ENCODE measurements around the gene PDK3.

PDK3 gene

DNA sequence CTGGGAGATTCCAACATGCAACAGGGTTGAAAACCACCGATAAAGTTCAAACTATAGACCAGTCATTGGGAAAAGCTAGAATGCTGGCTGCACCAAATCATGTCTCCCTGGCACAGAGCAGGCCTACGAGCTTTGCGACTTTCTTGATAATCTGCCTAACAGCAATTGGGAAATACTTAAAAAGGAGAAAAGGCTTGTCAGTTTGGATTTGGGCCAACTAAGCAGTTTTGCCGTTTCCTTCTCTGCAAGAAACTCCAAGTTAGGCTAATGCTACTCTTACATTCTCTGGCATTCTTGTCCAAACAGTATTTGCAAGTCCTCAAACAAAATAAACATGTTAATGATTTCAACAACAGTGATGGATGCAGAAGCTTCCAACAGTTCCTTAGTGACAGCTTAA lies 87.9 kb downstream of the PDK3 start:
- Mint-ChIP-seq H3K27me3 (peaks cover 24% of the 10 kb centered on the region), H3K36me3 (ENCODE audit: low read depth) (no peaks in the 10 kb centered on the region), H3K4me1 (ENCODE audit: low read depth) (no peaks in the 10 kb centered on the region), H3K27ac (no peak overlapping the region), H3K9me3 (no peaks in the 10 kb centered on the region), H3K4me3 (no peak overlapping the region)
- no peak for DNase-seq

DNA sequence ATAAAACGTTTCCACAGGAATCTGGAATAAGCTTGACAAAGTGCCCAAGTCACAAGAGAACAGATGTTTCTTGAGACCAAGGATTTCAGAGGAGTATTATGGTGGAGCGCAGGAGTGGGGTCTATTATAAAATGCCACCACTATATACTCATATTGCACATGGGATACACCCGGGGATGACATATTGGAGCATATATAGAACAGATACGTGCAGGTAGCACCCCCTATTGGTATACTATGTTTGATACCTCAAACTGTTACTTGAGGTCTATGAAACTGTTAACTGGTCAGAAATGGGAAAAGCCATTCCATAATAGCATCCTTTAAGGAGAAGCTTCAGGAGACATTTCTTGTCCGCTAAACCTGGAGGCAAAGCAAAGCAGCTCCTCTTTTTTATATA lies 96.0 kb downstream of the PDK3 start:
- Mint-ChIP-seq H3K27me3 (peaks cover 30% of the 10 kb centered on the region), H3K4me1 (ENCODE audit: low read depth) (no peaks in the 10 kb centered on the region), H3K27ac (no peak overlapping the region), H3K9me3 (no peaks in the 10 kb centered on the region), H3K4me3 (no peak overlapping the region), H3K36me3 (ENCODE audit: low read depth) (no peaks in the 10 kb centered on the region)
- DNase-seq = no peak

GRCh38 chrX:24563291-24564010 lies 98.4 kb downstream of the PDK3 start:
- Mint-ChIP-seq H3K27me3 (peaks cover 35% of the 10 kb centered on the region), H3K27ac (no peak overlapping the region), H3K36me3 (ENCODE audit: low read depth) (no peaks in the 10 kb centered on the region), H3K4me3 (no peak overlapping the region), H3K9me3 (no peaks in the 10 kb centered on the region), H3K4me1 (ENCODE audit: low read depth) (no peaks in the 10 kb centered on the region)
- DNase-seq = no peak

GRCh38 chrX:24566240-24566639 lies 101.2 kb downstream of the PDK3 start:
- H3K9me3 Mint-ChIP-seq = no peaks in the 10 kb centered on the region

GRCh38 chrX:24567169-24567568 lies 102.1 kb downstream of the PDK3 start:
- Mint-ChIP-seq H3K4me3 (no peak overlapping the region), H3K27me3 (peaks cover 43% of the 10 kb centered on the region)
- DNase-seq = no peak

More at GRCh38 chrX:24566240-24566639, 101.2 kb downstream of the PDK3 start:
- DNase-seq = no peak
- Mint-ChIP-seq H3K36me3 (ENCODE audit: low read depth) (no peaks in the 10 kb centered on the region), H3K4me1 (ENCODE audit: low read depth) (no peaks in the 10 kb centered on the region), H3K27ac (no peak overlapping the region), H3K27me3 (peaks cover 48% of the 10 kb centered on the region), H3K4me3 (no peak overlapping the region)

DNA sequence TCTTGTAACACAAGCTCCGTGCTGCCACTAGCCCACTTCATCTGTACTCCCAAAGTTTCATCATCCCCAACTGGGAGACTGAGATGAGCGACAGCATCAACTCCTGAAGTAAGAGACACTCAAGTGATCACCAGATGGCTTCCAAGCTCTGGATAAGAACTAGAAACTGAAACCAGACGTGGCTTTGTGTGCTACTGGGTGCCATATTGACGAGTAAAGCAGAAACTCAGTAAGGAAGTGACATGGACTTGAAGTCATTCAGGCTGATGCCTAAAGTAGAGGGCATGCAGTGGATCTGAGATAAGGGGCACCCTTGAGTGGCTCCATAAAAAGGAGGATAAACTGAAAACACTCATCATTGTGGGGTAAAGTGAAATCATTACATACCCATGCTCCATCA lies 109.7 kb downstream of the PDK3 start:
- Mint-ChIP-seq H3K27ac (no peak overlapping the region), H3K9me3 (no peaks in the 10 kb centered on the region), H3K4me1 (ENCODE audit: low read depth) (no peaks in the 10 kb centered on the region), H3K27me3 (peaks cover 29% of the 10 kb centered on the region), H3K36me3 (ENCODE audit: low read depth) (no peaks in the 10 kb centered on the region), H3K4me3 (no peak overlapping the region)
- DNase-seq = no peak

More at GRCh38 chrX:24567169-24567568, 102.1 kb downstream of the PDK3 start:
- Mint-ChIP-seq H3K9me3 (no peaks in the 10 kb centered on the region), H3K36me3 (ENCODE audit: low read depth) (no peaks in the 10 kb centered on the region), H3K27ac (no peak overlapping the region), H3K4me1 (ENCODE audit: low read depth) (no peaks in the 10 kb centered on the region)

DNA sequence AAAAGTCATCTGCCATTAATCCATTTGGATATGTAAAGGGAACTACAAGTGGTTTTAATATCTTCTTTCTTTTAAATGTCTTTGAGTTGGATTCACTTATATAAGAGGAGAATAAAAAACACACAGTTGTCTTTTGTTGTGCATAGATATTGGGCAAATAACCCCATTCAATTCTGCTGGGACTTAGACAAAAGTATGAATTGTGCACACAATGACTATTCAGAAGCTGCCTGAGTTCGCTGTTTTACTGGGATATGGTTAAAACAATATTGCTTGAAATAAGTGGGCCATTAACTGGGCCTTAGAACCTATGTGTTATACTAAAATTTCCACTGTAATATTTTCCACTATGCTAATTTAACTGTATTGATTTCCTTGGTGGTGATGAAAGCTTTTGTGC lies 110.4 kb downstream of the PDK3 start:
- H3K27me3 Mint-ChIP-seq = peaks cover 26% of the 10 kb centered on the region

DNA sequence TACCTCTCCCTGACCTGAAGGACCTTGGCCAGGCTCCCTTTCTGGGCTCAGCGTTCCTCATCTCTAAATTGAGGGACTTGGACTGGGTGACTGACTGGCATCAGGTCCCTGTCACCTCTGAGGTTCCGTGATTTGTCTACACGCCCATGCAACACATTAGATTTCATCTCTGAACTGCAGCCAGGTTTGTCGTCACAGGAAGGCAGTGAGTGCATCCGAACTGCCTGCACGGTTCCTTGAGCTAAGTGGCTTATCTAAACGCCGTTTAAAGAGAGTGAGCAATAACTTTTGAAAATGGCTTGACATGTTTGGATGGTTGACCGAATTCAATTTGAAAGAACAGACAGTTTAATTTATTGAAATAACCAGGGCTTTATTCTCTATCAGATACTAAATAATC lies 112.0 kb downstream of the PDK3 start:
- Mint-ChIP-seq H3K27ac (no peak overlapping the region), H3K27me3 (peaks cover 30% of the 10 kb centered on the region), H3K36me3 (ENCODE audit: low read depth) (no peaks in the 10 kb centered on the region), H3K4me3 (no peak overlapping the region), H3K4me1 (ENCODE audit: low read depth) (no peaks in the 10 kb centered on the region), H3K9me3 (no peaks in the 10 kb centered on the region)
- DNase-seq = no peak

More for the DNA sequence above, 110.4 kb downstream of the PDK3 start:
- Mint-ChIP-seq H3K36me3 (ENCODE audit: low read depth) (no peaks in the 10 kb centered on the region), H3K27ac (no peak overlapping the region), H3K9me3 (no peaks in the 10 kb centered on the region), H3K4me3 (no peak overlapping the region), H3K4me1 (ENCODE audit: low read depth) (no peaks in the 10 kb centered on the region)
- no peak for DNase-seq

Data from activated T-cell treated with anti-CD3 and anti-CD28 coated beads, Interleukin-2, amount 50 U/mL, for 24 hours (primary cell).